Motor neuron (in vitro differentiated cells): ENCODE measurements around the gene CXCR4. TPM values are rescaled to one million over a fixed set of nuclear protein-coding genes. Genes with fewer than 3 reads are reported as not detected.

ENCODE experiments used
- ATAC-seq, 8 experiments: fragments of 200-7000 bp; cut with Tn5 transposase; replicated peaks in 6 of 8; 2 replicates each; pipeline ENCODE4 v1.8.0; 2021; ENCODE audit warnings: mild to moderate bottlenecking in 8 of 8, moderate library complexity in 8 of 8
- H3K27ac ChIP-seq, 2 donors: fragments of 250-450 bp; sonication (Bioruptor Pico); 2 replicates each; pipeline ENCODE4 v1.9.0; 2021; ENCODE audit warnings: antibody characterized with exemption in 2 of 2, mild to moderate bottlenecking in 2 of 2, moderate library complexity in 1 of 2
- H3K4me1 ChIP-seq, 2 donors: fragments of 250-450 bp; sonication (Bioruptor Pico); replicated peaks in 1 of 2; 2 replicates each; pipeline ENCODE4 v1.6.1; 2021; ENCODE audit warnings: antibody characterized with exemption in 2 of 2, mild to moderate bottlenecking in 2 of 2, moderate library complexity in 1 of 2
- H3K4me3 ChIP-seq, 5 donors: fragments of 250-450 bp; sonication (Bioruptor Pico); 2 replicates each; pipeline ENCODE4 v1.9.0; 2021; ENCODE audit warnings: antibody characterized with exemption in 5 of 5, mild to moderate bottlenecking in 5 of 5, moderate library complexity in 4 of 5
- WGBS, 10 experiments: fragments of 450-650 bp; shearing (Covaris generic); methylation state at CpG; one replicate each; pipeline ENCODE4 v1.0.0; 2022; 5-methylcytosine and 5-hydroxymethylcytosine counted together
- in situ Hi-C, 9 experiments: fragments of 400-800 bp; cut with MboI; loops; one replicate each; pipeline ENCODE4 v1.15.0; 2021; ENCODE audit warnings: low sequenced_read_pairs in 9 of 9, low pct_unique_long_range_greater_than_20kb in 2 of 9; ENCODE audit not compliant: unreplicated experiment in 9 of 9
- total RNA-seq, 8 experiments: library from RNA; unstranded; fragments of 300-600 nt; gene quantifications; 2 replicates each; pipeline versions ENCODE4 v1.2.3 to v1.2.4, GENCODE V29; 2022

CXCR4 gene
- total RNA-seq, 8 experiments from 2014 or later: 0.36 to 112 (median 32.3) TPM

GRCh38 chr2:136118819-136119716, 1.1 kb upstream of the CXCR4 start:
- WGBS, 10 experiments: 0 to 17% (median 3%) methylated on average over 2 to 13 of the region's 52 CpGs; no CpG with 5 or more reads in 1 of the 10 experiments
- ATAC-seq: peak in 7 of 8 experiments; percentile 10 to 68 (median 65)
- in situ Hi-C loops: loop anchor here in 1 of 9 experiments (10.0 kb wide), 1 partner anchor 134 kb away; the partner anchor contains the start of gene DARS1
- peaks cover 12 to 20% of the 10 kb centered on the region in 2 donors for H3K4me1 ChIP-seq
- H3K4me3 ChIP-seq: peak overlapping the region; percentile 47 to 89 (median 59)
- H3K27ac ChIP-seq: peak overlapping the region; percentile 41

GRCh38 chr2:136117391-136117841, 533 bp downstream of the CXCR4 start:
- Histone ChIP-seq H3K27ac (peak overlapping the region in 1 of 2 donors; percentile 56), H3K4me3 (peak overlapping the region; percentile 47 to 89 (median 59)), H3K4me1 (peaks cover 12 to 25% of the 10 kb centered on the region in 2 donors)
- in situ Hi-C loops: loop anchor here in 1 of 9 experiments (10.0 kb wide), 1 partner anchor 133 kb away; the partner anchor contains the start of gene DARS1
- ATAC-seq: peak; percentile 28 to 64 (median 44)
- 0 to 7% (median 3%) methylated on average over 1 to 4 of the region's 35 CpGs; no CpG with 5 or more reads in 6 of the 10 experiments for WGBS, 10 experiments

GRCh38 chr2:136116813-136117390, 1.0 kb downstream of the CXCR4 start:
- H3K27ac ChIP-seq: peak overlapping the region in 1 of 2 donors; percentile 56
- peak overlapping the region; percentile 47 to 89 (median 59) for H3K4me3 ChIP-seq
- H3K4me1 ChIP-seq: peaks cover 12 to 29% of the 10 kb centered on the region in 2 donors
- peak in 7 of 8 experiments; percentile 1 to 26 (median 9) for ATAC-seq
- WGBS, 10 experiments: 0% methylated on average over 1 to 12 of the region's 57 CpGs; no CpG with 5 or more reads in 7 of the 10 experiments
- in situ Hi-C loops: loop anchor here in 1 of 9 experiments (10.0 kb wide), 1 partner anchor 132 kb away; the partner anchor contains the start of gene DARS1

DNA sequence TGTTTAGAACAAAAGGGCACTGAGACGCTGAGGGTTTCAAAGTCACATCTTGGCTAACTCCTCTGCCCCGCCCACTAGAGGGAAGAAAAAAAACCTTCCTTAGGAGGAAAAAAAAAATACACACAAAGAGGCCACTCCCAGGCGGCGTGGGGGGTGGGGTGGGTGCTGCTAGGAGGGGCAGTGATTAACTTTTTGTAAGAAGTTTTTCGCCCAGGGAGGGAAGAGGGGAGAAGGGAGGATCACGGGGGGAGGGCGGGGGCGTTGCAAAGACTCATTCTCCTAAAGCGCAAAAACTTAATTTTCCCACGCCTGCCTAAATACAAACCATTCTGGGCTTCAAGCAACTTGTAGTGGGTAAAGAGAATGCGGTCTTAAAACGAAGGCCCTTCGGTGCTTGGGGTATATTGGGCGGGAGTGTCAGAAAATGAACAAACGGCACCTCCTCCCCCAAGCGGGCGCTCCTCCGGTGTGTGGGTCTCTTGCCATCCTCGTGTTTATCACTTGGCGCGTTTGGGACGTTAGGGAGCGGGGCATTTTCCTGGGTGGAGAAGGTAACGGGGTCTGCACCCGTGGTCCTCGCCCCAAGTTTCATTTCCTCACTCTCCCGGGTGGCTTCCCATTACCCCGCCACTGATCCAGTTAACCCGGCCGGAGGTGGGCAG, 1.7 kb downstream of the CXCR4 start:
- in situ Hi-C loops: loop anchor here in 1 of 9 experiments (10.0 kb wide), 1 partner anchor 131 kb away; the partner anchor contains the start of gene DARS1
- 0 to 40% (median 0%) methylated on average over 1 to 10 of the region's 30 CpGs; no CpG with 5 or more reads in 3 of the 10 experiments for WGBS, 10 experiments
- Histone ChIP-seq H3K4me3 (peak overlapping the region; percentile 47 to 89 (median 59)), H3K4me1 (peaks cover 12 to 29% of the 10 kb centered on the region in 2 donors), H3K27ac (no peak overlapping the region)
- ATAC-seq: peak in 2 of 8 experiments; percentile 7 to 35

- H3K4me1 ChIP-seq: peaks cover 12 to 29% of the 10 kb centered on the region in 2 donors
- WGBS, 10 experiments: 60 to 100% (median 78%) methylated on average over 1 to 6 of the region's 12 CpGs; no CpG with 5 or more reads in 2 of the 10 experiments
- in situ Hi-C loops: loop anchor here in 1 of 9 experiments (10.0 kb wide), 1 partner anchor 130 kb away; the partner anchor contains the start of gene DARS1
- no peak overlapping the region for H3K27ac ChIP-seq
- H3K4me3 ChIP-seq: peak overlapping the region in 1 of 5 donors; percentile 57
- no peak for ATAC-seq
Observed at GRCh38 chr2:136115183-136115761, 2.7 kb downstream of the CXCR4 start.

DNA sequence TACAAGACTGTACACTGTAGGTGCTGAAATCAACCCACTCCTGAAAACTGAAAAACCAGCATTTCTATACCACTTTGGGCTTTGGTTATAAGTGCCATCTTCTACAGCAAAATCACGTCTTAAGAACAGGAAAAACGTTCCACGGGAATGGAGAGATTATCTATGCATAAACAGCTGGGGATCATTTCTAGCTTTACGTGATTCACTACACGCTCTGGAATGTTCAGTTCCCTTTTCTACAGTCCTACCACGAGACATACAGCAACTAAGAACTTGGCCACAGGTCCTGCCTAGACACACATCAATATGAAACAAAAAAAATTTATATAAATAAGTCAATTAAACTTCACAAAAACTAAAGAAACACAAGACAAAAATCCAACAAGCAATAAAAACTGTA, 3.6 kb downstream of the CXCR4 start:
- Histone ChIP-seq H3K4me1 (peaks cover 6 to 23% of the 10 kb centered on the region in 2 donors), H3K27ac (no peak overlapping the region), H3K4me3 (no peak overlapping the region)
- in situ Hi-C loops: loop anchor here in 1 of 9 experiments (10.0 kb wide), 1 partner anchor 130 kb away; the partner anchor contains the start of gene DARS1
- WGBS, 10 experiments: 11 to 100% (median 84%) methylated on average over 1 to 6 of the region's 6 CpGs; no CpG with 5 or more reads in 1 of the 10 experiments
- ATAC-seq: no peak

DNA sequence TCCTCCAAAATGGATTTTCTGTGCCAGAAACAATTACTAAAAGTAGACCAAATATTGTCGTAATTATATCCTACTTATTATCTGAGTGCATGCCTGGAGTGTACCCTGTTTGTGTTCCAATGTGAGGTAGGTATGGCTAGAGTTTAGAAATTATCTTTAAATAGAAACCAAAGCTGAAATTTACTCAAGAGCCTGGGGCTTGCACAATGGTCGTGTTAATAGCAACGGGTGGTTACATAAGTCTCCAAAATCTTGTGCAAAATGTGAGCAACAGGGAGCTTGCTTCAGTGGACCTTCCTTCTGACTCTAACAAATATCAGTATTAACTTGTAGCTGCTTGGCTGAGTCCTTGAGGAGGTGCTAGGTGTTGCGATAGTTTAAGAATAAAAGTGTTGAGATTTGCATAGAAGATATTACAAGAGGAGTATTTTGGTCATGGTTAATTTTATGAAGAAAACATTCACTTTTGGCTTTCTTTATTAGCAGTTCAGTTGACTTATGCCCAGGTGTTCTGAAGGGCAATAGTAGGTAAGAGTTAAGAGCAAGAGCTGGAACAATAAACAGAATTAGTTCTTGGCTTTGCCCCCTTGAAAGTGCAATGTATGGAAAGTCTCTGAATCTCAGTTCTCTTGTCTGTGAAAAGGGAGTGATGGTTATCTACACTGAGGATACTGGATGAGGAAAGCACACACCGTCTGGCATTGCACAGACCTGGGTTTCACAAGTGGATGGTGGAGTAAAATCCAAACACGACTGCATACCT, 4.6 kb downstream of the CXCR4 start:
- Histone ChIP-seq H3K4me3 (no peak overlapping the region), H3K4me1 (peaks cover 6 to 21% of the 10 kb centered on the region in 2 donors), H3K27ac (no peak overlapping the region)
- in situ Hi-C loops: loop anchor here in 1 of 9 experiments (10.0 kb wide), 1 partner anchor 129 kb away; the partner anchor contains the start of gene DARS1
- ATAC-seq: no peak
- 30 to 98% (median 85%) methylated on average over 1 to 6 of the region's 6 CpGs for WGBS, 10 experiments

DNA sequence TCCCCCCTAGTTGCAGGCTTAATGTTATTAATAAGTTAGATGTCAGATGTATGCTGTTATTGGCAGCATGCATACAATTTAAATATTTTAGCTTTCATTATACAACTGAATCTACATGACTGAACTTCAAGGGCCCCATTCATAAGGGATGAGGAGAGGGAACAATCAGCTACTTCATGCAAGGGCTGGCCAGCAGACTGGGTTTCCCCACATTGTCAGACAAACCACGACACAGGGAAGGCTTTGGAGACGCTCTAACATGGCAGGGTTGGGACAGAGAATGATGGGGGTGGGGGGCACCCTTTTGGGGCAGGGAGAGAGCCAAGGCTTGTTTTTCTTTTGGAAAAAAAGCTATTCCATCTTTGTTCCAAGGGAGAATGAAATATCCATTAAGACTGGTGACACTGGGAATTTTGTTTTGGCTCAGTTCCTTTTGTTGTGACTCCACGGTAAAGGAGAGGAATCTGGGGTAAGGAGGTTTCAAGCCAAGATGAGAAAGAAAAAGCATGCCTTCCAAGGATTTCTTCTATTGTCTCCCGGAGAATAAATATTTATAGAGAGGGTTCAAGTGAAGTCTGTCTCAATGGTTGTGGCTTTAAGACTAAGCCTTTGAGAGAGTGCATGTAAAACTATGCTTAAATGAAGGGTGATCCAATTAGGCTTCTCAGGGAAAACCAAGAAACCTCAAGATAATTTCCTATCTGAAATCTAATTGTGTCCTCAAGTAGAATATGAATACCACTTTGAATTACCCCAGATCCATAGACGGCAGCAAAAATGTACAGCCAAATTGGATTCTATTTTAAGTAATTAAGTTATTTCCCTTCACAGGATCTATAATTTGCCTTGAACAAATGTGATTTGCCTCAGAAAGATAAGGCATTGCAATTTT, 5.4 kb downstream of the CXCR4 start:
- Histone ChIP-seq H3K4me1 (peaks cover 6 to 21% of the 10 kb centered on the region in 2 donors), H3K27ac (peak overlapping the region in 1 of 2 donors; percentile 18), H3K4me3 (no peak overlapping the region)
- 9 to 64% (median 34%) methylated on average over 1 to 5 of the region's 5 CpGs; no CpG with 5 or more reads in 1 of the 10 experiments for WGBS, 10 experiments
- in situ Hi-C loops: loop anchor here in 1 of 9 experiments (10.0 kb wide), 1 partner anchor 128 kb away; the partner anchor contains the start of gene DARS1
- peak in 5 of 8 experiments; percentile 34 to 60 (median 60) for ATAC-seq

- no peak overlapping the region for H3K4me3 ChIP-seq
- H3K27ac ChIP-seq: no peak overlapping the region
- no peak for ATAC-seq
- peaks cover 6 to 27% of the 10 kb centered on the region in 2 donors for H3K4me1 ChIP-seq
- WGBS, 10 experiments: 0 to 95% (median 82%) methylated on average over 1 to 5 of the region's 6 CpGs; no CpG with 5 or more reads in 3 of the 10 experiments
- in situ Hi-C loops: loop anchor here in 1 of 9 experiments (10.0 kb wide), 1 partner anchor 127 kb away; the partner anchor contains the start of gene DARS1
Observed at GRCh38 chr2:136111711-136112110, 6.2 kb downstream of the CXCR4 start.

DNA sequence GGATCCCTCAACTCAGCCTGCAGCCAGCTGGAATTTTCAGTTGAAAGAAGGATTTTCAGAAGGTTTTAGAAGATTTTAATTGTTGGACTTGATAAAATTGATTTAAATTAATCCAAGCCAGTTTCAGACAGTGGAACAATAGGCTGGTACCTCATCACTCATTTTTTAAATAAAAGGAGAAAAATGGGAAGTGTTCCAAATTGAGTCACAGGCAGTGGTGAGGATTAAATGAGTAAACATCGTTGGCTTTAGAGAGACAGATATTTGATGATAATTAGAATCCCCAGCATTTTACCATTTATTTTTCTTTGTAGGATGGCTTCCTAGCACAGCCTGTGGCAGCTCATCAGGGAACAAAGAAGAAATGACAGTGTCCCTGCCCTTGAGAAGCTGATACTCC, 7.4 kb downstream of the CXCR4 start:
- Histone ChIP-seq H3K4me3 (no peak overlapping the region), H3K4me1 (peaks cover under 1 to 21% of the 10 kb centered on the region in 2 donors), H3K27ac (no peak overlapping the region)
- ATAC-seq: no peak
- in situ Hi-C loops: loop anchor here in 1 of 9 experiments (10.0 kb wide), 1 partner anchor 126 kb away; the partner anchor contains the start of gene DARS1
- 0 to 100% (median 67%) methylated on average over 1 of the region's 1 CpG; no CpG with 5 or more reads in 3 of the 10 experiments for WGBS, 10 experiments
